ENCODE measurements around the gene PSMD1.

PSMD1 gene

GRCh38 chr2:231012463-231012862 is 44.2 kb upstream of the PSMD1 start:
- no peak overlapping the region for H3K4me3 ChIP-seq (ENCODE audit: low read depth, low read length)
- no peak for DNase-seq (ENCODE audit: low read depth)
- TF ChIP-seq MAX (IDR thresholded peaks at IDR 0.05; ENCODE audit: low read depth, low read length) (no peak), MYC (IDR thresholded peaks at IDR 0.05; ENCODE audit: low read depth, low read length) (no peak), POLR2A (IDR thresholded peaks at IDR 0.05; ENCODE audit: extremely low read depth, insufficient read length) (no peak)
- TF ChIP-seq, protein P1, sequence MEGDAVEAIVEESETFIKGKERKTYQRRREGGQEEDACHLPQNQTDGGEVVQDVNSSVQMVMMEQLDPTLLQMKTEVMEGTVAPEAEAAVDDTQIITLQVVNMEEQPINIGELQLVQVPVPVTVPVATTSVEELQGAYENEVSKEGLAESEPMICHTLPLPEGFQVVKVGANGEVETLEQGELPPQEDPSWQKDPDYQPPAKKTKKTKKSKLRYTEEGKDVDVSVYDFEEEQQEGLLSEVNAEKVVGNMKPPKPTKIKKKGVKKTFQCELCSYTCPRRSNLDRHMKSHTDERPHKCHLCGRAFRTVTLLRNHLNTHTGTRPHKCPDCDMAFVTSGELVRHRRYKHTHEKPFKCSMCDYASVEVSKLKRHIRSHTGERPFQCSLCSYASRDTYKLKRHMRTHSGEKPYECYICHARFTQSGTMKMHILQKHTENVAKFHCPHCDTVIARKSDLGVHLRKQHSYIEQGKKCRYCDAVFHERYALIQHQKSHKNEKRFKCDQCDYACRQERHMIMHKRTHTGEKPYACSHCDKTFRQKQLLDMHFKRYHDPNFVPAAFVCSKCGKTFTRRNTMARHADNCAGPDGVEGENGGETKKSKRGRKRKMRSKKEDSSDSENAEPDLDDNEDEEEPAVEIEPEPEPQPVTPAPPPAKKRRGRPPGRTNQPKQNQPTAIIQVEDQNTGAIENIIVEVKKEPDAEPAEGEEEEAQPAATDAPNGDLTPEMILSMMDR (IDR thresholded peaks at IDR 0.05; ENCODE audit: low read depth, low read length), result no peak

GRCh38 chr2:231013820-231014219 is 42.8 kb upstream of the PSMD1 start:
- H3K4me3 ChIP-seq (ENCODE audit: low read depth, low read length), result no peak overlapping the region
- TF ChIP-seq, protein P1 (IDR thresholded peaks at IDR 0.05; ENCODE audit: low read depth, low read length), result no peak
- TF ChIP-seq MYC (IDR thresholded peaks at IDR 0.05; ENCODE audit: low read depth, low read length) (no peak), POLR2A (IDR thresholded peaks at IDR 0.05; ENCODE audit: extremely low read depth, insufficient read length) (no peak), MAX (IDR thresholded peaks at IDR 0.05; ENCODE audit: low read depth, low read length) (no peak)
- no peak for DNase-seq (ENCODE audit: low read depth)

DNA sequence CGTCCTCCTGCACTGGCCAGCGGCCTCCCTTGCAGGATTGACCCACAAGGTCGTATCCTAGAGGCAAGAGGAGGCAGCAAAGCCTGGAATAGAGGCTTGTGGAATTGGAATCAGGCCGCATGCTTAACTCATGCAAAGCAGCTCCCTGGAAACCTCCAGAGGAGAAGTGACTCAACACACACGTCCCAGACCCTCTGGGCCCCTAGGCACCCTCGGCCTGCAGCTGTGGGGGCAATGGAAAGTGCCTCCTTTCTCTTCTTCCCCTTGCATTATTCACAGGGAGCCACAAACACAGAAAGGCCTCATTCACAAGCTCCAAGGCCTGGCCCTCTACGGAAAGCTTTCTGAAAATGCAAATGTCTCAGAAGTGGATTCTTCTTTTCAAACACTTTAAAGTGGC is 41.2 kb upstream of the PSMD1 start:
- no peak overlapping the region for H3K4me3 ChIP-seq (ENCODE audit: low read depth, low read length)
- no peak for DNase-seq (ENCODE audit: low read depth)
- TF ChIP-seq POLR2A (IDR thresholded peaks at IDR 0.05; ENCODE audit: extremely low read depth, insufficient read length), result no peak
- TF ChIP-seq MAX (IDR thresholded peaks at IDR 0.05; ENCODE audit: low read depth, low read length), result no peak
- TF ChIP-seq, protein P1 (IDR thresholded peaks at IDR 0.05; ENCODE audit: low read depth, low read length), result no peak
- no peak for TF ChIP-seq MYC (IDR thresholded peaks at IDR 0.05; ENCODE audit: low read depth, low read length)

GRCh38 chr2:231015926-231016325 is 40.7 kb upstream of the PSMD1 start:
- H3K4me3 ChIP-seq (ENCODE audit: low read depth, low read length), result no peak overlapping the region
- TF ChIP-seq MAX (IDR thresholded peaks at IDR 0.05; ENCODE audit: low read depth, low read length) (no peak), POLR2A (IDR thresholded peaks at IDR 0.05; ENCODE audit: extremely low read depth, insufficient read length) (no peak), MYC (IDR thresholded peaks at IDR 0.05; ENCODE audit: low read depth, low read length) (no peak)
- TF ChIP-seq, protein P1 (IDR thresholded peaks at IDR 0.05; ENCODE audit: low read depth, low read length), result no peak
- no peak for DNase-seq (ENCODE audit: low read depth)

GRCh38 chr2:231016566-231017230 is 40.0 kb upstream of the PSMD1 start:
- no peak overlapping the region for H3K4me3 ChIP-seq (ENCODE audit: low read depth, low read length)
- DNase-seq (ENCODE audit: low read depth), result peak; percentile 35

More at GRCh38 chr2:231016566-231017230, 40.0 kb upstream of the PSMD1 start:
- no peak for TF ChIP-seq MAX (IDR thresholded peaks at IDR 0.05; ENCODE audit: low read depth, low read length)
- TF ChIP-seq, protein P1 (IDR thresholded peaks at IDR 0.05; ENCODE audit: low read depth, low read length), result no peak
- no peak for TF ChIP-seq MYC (IDR thresholded peaks at IDR 0.05; ENCODE audit: low read depth, low read length)
- TF ChIP-seq POLR2A (IDR thresholded peaks at IDR 0.05; ENCODE audit: extremely low read depth, insufficient read length), result no peak

Data from NB4 (cell line).